ENCODE results near the gene UBN2.

UBN2 gene

DNA sequence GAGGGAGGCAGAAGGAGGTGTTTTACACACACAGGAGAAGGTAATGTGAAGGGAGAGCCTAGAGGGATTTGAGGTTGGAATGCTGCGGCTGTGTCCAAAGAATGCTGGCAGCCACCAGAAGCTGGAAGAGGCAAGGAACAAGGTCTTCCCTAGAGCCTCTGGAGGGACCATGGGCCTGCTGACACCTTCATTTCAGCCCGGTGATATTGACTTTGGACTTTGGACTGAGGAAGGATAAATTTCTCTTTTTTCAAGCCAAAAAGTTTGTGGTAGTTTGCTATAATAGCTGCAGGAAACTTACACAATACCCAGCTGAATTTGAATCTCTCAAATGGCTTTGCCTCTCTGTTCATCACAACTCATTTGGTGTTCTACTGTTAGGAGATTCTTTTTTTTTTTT is 34.6 kb downstream of the UBN2 start:
- Histone ChIP-seq H3K4ac (ENCODE audit: low read depth in 1 of 2, low read length in 2 of 2) (no peak overlapping the region), H4K91ac (ENCODE audit: low read length) (no peak overlapping the region), H3K79me1 (replicated peaks; ENCODE audit: low read length, poor library complexity, severe bottlenecking) (peaks cover 8% of the 10 kb centered on the region), H2AFZ (ENCODE audit: low read depth, low read length) (no peak overlapping the region), H3K23ac (ENCODE audit: low read length in 2 of 2) (no peak overlapping the region), H3K14ac (ENCODE audit: low read length in 2 of 2) (no peak overlapping the region), H3K27ac (ENCODE audit: low read length, poor library complexity, severe bottlenecking) (no peak overlapping the region), H4K8ac (ENCODE audit: low read length) (no peak overlapping the region), H2BK120ac (ENCODE audit: low read depth, low read length) (no peak overlapping the region), H3K36me3 (ENCODE audit: control insufficient read depth in 1 of 2, insufficient read depth in 2 of 2, low read depth in 1 of 2, low read length in 2 of 2) (peaks cover 27 to 87% of the 10 kb centered on the region in 2 experiments), H3K18ac (ENCODE audit: low read depth in 1 of 2, low read length in 2 of 2) (no peak overlapping the region), H3K4me3 (ENCODE audit: insufficient read depth in 1 of 2, low read depth in 1 of 2, low read length in 2 of 2) (no peak overlapping the region), H2BK5ac (ENCODE audit: low read depth, low read length, poor library complexity, severe bottlenecking) (no peak overlapping the region), H2BK12ac (ENCODE audit: low read length in 2 of 2) (no peak overlapping the region), H3K27me3 (ENCODE audit: control insufficient read depth in 1 of 2, insufficient read depth in 1 of 2, low read length in 2 of 2) (no peaks in the 10 kb centered on the region), H2BK15ac (ENCODE audit: low read depth, poor library complexity, severe bottlenecking) (no peak overlapping the region), H3K9me3 (ENCODE audit: control insufficient read depth, low read length) (no peaks in the 10 kb centered on the region), H3K4me2 (ENCODE audit: low read length, poor library complexity, severe bottlenecking) (no peak overlapping the region), H3K9ac (ENCODE audit: low read length) (no peak overlapping the region), H2AK5ac (ENCODE audit: low read length, severe bottlenecking) (no peak overlapping the region), H3K4me1 (ENCODE audit: control insufficient read depth, insufficient read depth, low read depth, low read length) (no peaks in the 10 kb centered on the region)
- no peak for DNase-seq
- 98% methylated on average over 2 of the region's 2 CpGs for WGBS

DNA sequence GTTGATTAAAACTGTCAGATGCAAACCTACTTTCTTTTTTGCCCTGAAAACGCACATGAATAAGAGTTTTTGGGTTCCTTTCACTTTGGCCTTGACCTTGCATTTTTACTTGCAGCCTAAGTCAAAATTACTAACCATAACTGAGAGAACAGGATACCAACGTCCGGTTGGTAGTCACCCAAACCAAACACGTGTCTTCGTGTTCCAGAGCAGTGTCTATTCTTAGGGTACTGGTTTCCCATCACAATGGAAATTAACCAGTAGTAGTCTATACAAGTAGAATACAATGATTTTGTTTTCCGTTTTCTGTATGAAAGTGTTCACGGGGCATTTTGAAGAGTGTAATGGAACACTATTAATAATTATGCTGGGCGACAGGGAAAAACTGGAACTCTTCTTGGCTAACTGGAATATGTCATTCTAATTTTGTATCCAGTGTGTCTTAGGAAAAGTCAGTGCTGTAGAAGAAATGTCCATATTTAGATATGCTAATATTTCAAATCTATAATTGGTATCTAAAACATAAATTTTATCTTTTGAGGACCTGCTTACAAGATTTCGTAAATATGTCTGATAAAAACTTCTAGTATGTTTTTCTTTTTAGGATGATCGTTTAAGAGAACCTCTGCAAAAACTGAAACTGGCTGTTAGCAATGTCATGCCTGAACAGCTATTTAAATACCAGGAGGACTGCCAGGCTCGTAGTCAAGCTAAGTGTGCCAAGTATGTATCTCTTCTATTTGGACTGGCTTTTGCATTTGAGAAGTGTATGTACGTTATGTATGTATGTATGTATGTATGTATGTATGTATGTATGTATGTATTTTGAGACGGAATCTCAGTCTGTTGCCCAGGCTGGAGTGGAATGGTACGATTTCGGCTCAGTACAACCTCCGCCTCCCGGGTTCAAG is 40.9 kb downstream of the UBN2 start:
- DNase-seq: no peak
- H3K4ac ChIP-seq (ENCODE audit: low read depth in 1 of 2, low read length in 2 of 2): no peak overlapping the region
- H2BK5ac ChIP-seq (ENCODE audit: low read depth, low read length, poor library complexity, severe bottlenecking): no peak overlapping the region
- peaks cover 20 to 90% of the 10 kb centered on the region in 2 experiments for H3K36me3 ChIP-seq (ENCODE audit: control insufficient read depth in 1 of 2, insufficient read depth in 2 of 2, low read depth in 1 of 2, low read length in 2 of 2)
- H4K8ac ChIP-seq (ENCODE audit: low read length): no peak overlapping the region
- H2AFZ ChIP-seq (ENCODE audit: low read depth, low read length): no peak overlapping the region
- no peak overlapping the region for H3K4me2 ChIP-seq (ENCODE audit: low read length, poor library complexity, severe bottlenecking)
- H3K14ac ChIP-seq (ENCODE audit: low read length in 2 of 2): no peak overlapping the region
- H2BK120ac ChIP-seq (ENCODE audit: low read depth, low read length): no peak overlapping the region
- 97% methylated on average over 13 of the region's 17 CpGs for WGBS
- no peak overlapping the region for H3K23ac ChIP-seq (ENCODE audit: low read length in 2 of 2)
- no peak overlapping the region for H3K4me3 ChIP-seq (ENCODE audit: insufficient read depth in 1 of 2, low read depth in 1 of 2, low read length in 2 of 2)
- H3K9ac ChIP-seq (ENCODE audit: low read length): no peak overlapping the region
- H4K91ac ChIP-seq (ENCODE audit: low read length): no peak overlapping the region
- H3K9me3 ChIP-seq (ENCODE audit: control insufficient read depth, low read length): no peaks in the 10 kb centered on the region
- no peak overlapping the region for H2BK12ac ChIP-seq (ENCODE audit: low read length in 2 of 2)
- H3K79me1 ChIP-seq (replicated peaks; ENCODE audit: low read length, poor library complexity, severe bottlenecking): peaks cover 7% of the 10 kb centered on the region
- no peak overlapping the region for H3K27ac ChIP-seq (ENCODE audit: low read length, poor library complexity, severe bottlenecking)
- no peak overlapping the region for H2BK15ac ChIP-seq (ENCODE audit: low read depth, poor library complexity, severe bottlenecking)
- H2AK5ac ChIP-seq (ENCODE audit: low read length, severe bottlenecking): no peak overlapping the region
- no peak overlapping the region for H3K18ac ChIP-seq (ENCODE audit: low read depth in 1 of 2, low read length in 2 of 2)
- no peaks in the 10 kb centered on the region for H3K4me1 ChIP-seq (ENCODE audit: control insufficient read depth, insufficient read depth, low read depth, low read length)
- no peaks in the 10 kb centered on the region for H3K27me3 ChIP-seq (ENCODE audit: control insufficient read depth in 1 of 2, insufficient read depth in 1 of 2, low read length in 2 of 2)

DNA sequence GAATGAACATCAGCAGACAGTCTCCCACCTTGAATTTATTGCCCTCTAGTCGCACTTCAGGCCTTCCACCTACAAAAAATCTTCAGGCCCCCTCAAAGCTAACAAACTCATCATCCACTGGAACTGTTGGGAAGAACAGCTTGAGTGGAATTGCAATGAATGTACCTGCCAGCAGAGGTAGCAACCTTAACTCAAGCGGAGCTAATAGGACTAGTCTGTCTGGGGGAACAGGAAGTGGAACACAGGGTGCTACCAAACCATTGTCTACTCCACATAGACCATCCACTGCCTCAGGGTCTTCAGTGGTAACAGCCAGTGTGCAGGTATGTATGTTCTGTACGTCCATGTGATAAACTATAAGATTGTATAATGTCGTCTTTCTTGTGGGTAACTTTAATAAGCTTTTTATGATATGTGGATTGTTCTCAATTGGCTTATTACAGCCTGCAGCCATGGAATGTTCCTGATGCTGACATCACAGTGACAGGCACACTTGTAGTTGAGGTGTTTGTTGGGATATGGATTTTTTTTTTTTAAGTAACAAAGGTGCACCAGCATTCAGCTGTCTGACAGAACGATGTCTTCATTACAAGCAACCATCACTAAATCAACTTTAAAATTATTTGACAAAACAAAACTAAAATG is 53.3 kb downstream of the UBN2 start:
- Histone ChIP-seq H2BK15ac (ENCODE audit: low read depth, poor library complexity, severe bottlenecking) (no peak overlapping the region), H2BK5ac (ENCODE audit: low read depth, low read length, poor library complexity, severe bottlenecking) (no peak overlapping the region), H3K27ac (ENCODE audit: low read length, poor library complexity, severe bottlenecking) (no peak overlapping the region), H3K14ac (ENCODE audit: low read length in 2 of 2) (no peak overlapping the region), H4K91ac (ENCODE audit: low read length) (no peak overlapping the region), H3K18ac (ENCODE audit: low read depth in 1 of 2, low read length in 2 of 2) (no peak overlapping the region), H3K23ac (ENCODE audit: low read length in 2 of 2) (no peak overlapping the region), H2AFZ (ENCODE audit: low read depth, low read length) (no peak overlapping the region), H3K4me2 (ENCODE audit: low read length, poor library complexity, severe bottlenecking) (no peak overlapping the region), H3K4me3 (ENCODE audit: insufficient read depth in 1 of 2, low read depth in 1 of 2, low read length in 2 of 2) (no peak overlapping the region), H2AK5ac (ENCODE audit: low read length, severe bottlenecking) (no peak overlapping the region), H3K9ac (ENCODE audit: low read length) (no peak overlapping the region), H3K79me1 (replicated peaks; ENCODE audit: low read length, poor library complexity, severe bottlenecking) (peaks cover 10% of the 10 kb centered on the region), H3K27me3 (ENCODE audit: control insufficient read depth in 1 of 2, insufficient read depth in 1 of 2, low read length in 2 of 2) (no peaks in the 10 kb centered on the region), H2BK120ac (ENCODE audit: low read depth, low read length) (no peak overlapping the region), H3K9me3 (ENCODE audit: control insufficient read depth, low read length) (no peaks in the 10 kb centered on the region), H4K8ac (ENCODE audit: low read length) (no peak overlapping the region), H3K4me1 (ENCODE audit: control insufficient read depth, insufficient read depth, low read depth, low read length) (no peaks in the 10 kb centered on the region), H3K4ac (ENCODE audit: low read depth in 1 of 2, low read length in 2 of 2) (no peak overlapping the region), H3K36me3 (ENCODE audit: control insufficient read depth in 1 of 2, insufficient read depth in 2 of 2, low read depth in 1 of 2, low read length in 2 of 2) (peaks cover 21 to 66% of the 10 kb centered on the region in 2 experiments), H2BK12ac (ENCODE audit: low read length in 2 of 2) (no peak overlapping the region)
- WGBS: 99% methylated on average over 4 of the region's 5 CpGs
- DNase-seq: no peak

DNA sequence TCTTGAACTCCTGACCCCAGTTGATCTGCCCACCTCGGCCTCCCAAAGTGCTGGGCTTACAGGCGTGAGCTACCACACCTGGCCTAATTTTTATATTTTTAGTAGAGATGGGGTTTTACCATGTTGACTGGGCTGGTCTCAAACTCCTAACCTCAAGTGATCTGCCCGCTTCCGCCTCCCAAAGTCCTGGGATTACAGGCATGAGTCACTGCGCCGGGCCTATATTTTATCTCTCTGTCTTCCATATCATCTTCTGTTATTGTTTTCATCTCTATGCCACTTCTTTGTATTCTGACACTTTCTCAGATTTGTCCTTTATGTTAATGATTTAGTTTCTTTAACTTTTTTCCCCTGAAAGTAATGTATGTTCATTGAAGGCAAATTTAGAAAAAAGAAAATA is 55.1 kb downstream of the UBN2 start:
- Histone ChIP-seq H2BK15ac (ENCODE audit: low read depth, poor library complexity, severe bottlenecking) (no peak overlapping the region), H3K4ac (ENCODE audit: low read depth in 1 of 2, low read length in 2 of 2) (no peak overlapping the region), H3K4me2 (ENCODE audit: low read length, poor library complexity, severe bottlenecking) (no peak overlapping the region), H3K9ac (ENCODE audit: low read length) (no peak overlapping the region), H2BK12ac (ENCODE audit: low read length in 2 of 2) (no peak overlapping the region), H2BK5ac (ENCODE audit: low read depth, low read length, poor library complexity, severe bottlenecking) (no peak overlapping the region), H3K4me3 (ENCODE audit: insufficient read depth in 1 of 2, low read depth in 1 of 2, low read length in 2 of 2) (no peak overlapping the region), H3K18ac (ENCODE audit: low read depth in 1 of 2, low read length in 2 of 2) (no peak overlapping the region), H2AK5ac (ENCODE audit: low read length, severe bottlenecking) (no peak overlapping the region), H3K36me3 (ENCODE audit: control insufficient read depth in 1 of 2, insufficient read depth in 2 of 2, low read depth in 1 of 2, low read length in 2 of 2) (peaks cover 21 to 59% of the 10 kb centered on the region in 2 experiments), H3K27me3 (ENCODE audit: control insufficient read depth in 1 of 2, insufficient read depth in 1 of 2, low read length in 2 of 2) (no peaks in the 10 kb centered on the region), H4K8ac (ENCODE audit: low read length) (no peak overlapping the region), H2AFZ (ENCODE audit: low read depth, low read length) (no peak overlapping the region), H2BK120ac (ENCODE audit: low read depth, low read length) (no peak overlapping the region), H3K23ac (ENCODE audit: low read length in 2 of 2) (no peak overlapping the region), H3K27ac (ENCODE audit: low read length, poor library complexity, severe bottlenecking) (no peak overlapping the region), H4K91ac (ENCODE audit: low read length) (no peak overlapping the region), H3K14ac (ENCODE audit: low read length in 2 of 2) (no peak overlapping the region), H3K4me1 (ENCODE audit: control insufficient read depth, insufficient read depth, low read depth, low read length) (no peaks in the 10 kb centered on the region), H3K79me1 (replicated peaks; ENCODE audit: low read length, poor library complexity, severe bottlenecking) (peaks cover 12% of the 10 kb centered on the region), H3K9me3 (ENCODE audit: control insufficient read depth, low read length) (no peaks in the 10 kb centered on the region)
- 100% methylated on average over 3 of the region's 6 CpGs for WGBS
- DNase-seq: no peak
